Nephron (organoid): ENCODE measurements around the gene RANBP10.
A peak's percentile ranks its signal among the peaks of the same experiment; 100 is the strongest.

Experiments used
- H3K27ac Mint-ChIP-seq, 3 experiments: 2 replicates each; pipeline ENCODE4 v1.8.0; 2020; ENCODE audit warnings: mixed read lengths in 3 of 3, mild to moderate bottlenecking in 2 of 3, moderate library complexity in 1 of 3
- H3K27me3 Mint-ChIP-seq: 2 replicates; pipeline ENCODE4 v1.8.0; 2021; ENCODE audit warnings: low read depth, mild to moderate bottlenecking, moderate library complexity, mixed read lengths
- H3K36me3 Mint-ChIP-seq: 2 replicates; pipeline ENCODE4 v1.8.0; 2020; ENCODE audit warnings: low read depth, mixed read lengths
- H3K4me1 Mint-ChIP-seq: 2 replicates; pipeline ENCODE4 v1.8.0; 2020; ENCODE audit warnings: mixed read lengths
- H3K4me3 Mint-ChIP-seq, 3 experiments: 2 replicates each; pipeline ENCODE4 v1.8.0; 2020; ENCODE audit warnings: mild to moderate bottlenecking in 3 of 3, mixed read lengths in 3 of 3, moderate library complexity in 2 of 3
- H3K9me3 Mint-ChIP-seq: 2 replicates; pipeline ENCODE4 v1.8.0; 2020; ENCODE audit warnings: mixed read lengths
- CTCF ChIP-seq, 3 experiments: fragments of 200-600 bp; sonication (generic); IDR thresholded peaks; one replicate each; pipeline ENCODE4 v1.5.0; 2021; ENCODE audit warnings: antibody characterized with exemption in 3 of 3; ENCODE audit not compliant: unreplicated experiment in 3 of 3

The RANBP10 gene

GRCh38 chr16:67833415-67834241 lies 27.3 kb upstream of the RANBP10 start:
- H3K36me3 Mint-ChIP-seq: peaks cover 17% of the 10 kb centered on the region
- TF ChIP-seq CTCF (IDR thresholded peaks at IDR 0.05; ENCODE audit: unreplicated experiment in 3 of 3): no peak
- peaks cover 13% of the 10 kb centered on the region for H3K4me1 Mint-ChIP-seq

GRCh38 chr16:67833030-67833414 lies 26.7 kb upstream of the RANBP10 start:
- peaks cover 13% of the 10 kb centered on the region for H3K4me1 Mint-ChIP-seq
- peak overlapping the region; percentile 90 to 98 (median 94) for H3K4me3 Mint-ChIP-seq
- H3K27me3 Mint-ChIP-seq: no peaks in the 10 kb centered on the region

More at GRCh38 chr16:67833415-67834241, 27.3 kb upstream of the RANBP10 start:
- Mint-ChIP-seq H3K27me3 (no peaks in the 10 kb centered on the region), H3K27ac (peak overlapping the region; percentile 41 to 85 (median 70)), H3K9me3 (no peaks in the 10 kb centered on the region), H3K4me3 (peak overlapping the region; percentile 90 to 98 (median 94))

GRCh38 chr16:67828651-67829050 lies 22.3 kb upstream of the RANBP10 start:
- Mint-ChIP-seq H3K36me3 (peaks cover 29% of the 10 kb centered on the region), H3K4me1 (peaks cover 8% of the 10 kb centered on the region), H3K4me3 (no peak overlapping the region), H3K27me3 (no peaks in the 10 kb centered on the region), H3K9me3 (no peaks in the 10 kb centered on the region), H3K27ac (no peak overlapping the region)
- no peak for TF ChIP-seq CTCF (IDR thresholded peaks at IDR 0.05; ENCODE audit: unreplicated experiment in 3 of 3)

More at GRCh38 chr16:67833030-67833414, 26.7 kb upstream of the RANBP10 start:
- no peak for TF ChIP-seq CTCF (IDR thresholded peaks at IDR 0.05; ENCODE audit: unreplicated experiment in 3 of 3)
- Mint-ChIP-seq H3K9me3 (no peaks in the 10 kb centered on the region), H3K27ac (peak overlapping the region in 1 of 3 experiments; percentile 43), H3K36me3 (peaks cover 17% of the 10 kb centered on the region)

GRCh38 chr16:67825906-67826305 lies 19.5 kb upstream of the RANBP10 start:
- H3K4me1 Mint-ChIP-seq: no peaks in the 10 kb centered on the region
- no peaks in the 10 kb centered on the region for H3K27me3 Mint-ChIP-seq
- no peaks in the 10 kb centered on the region for H3K9me3 Mint-ChIP-seq
- no peak overlapping the region for H3K4me3 Mint-ChIP-seq
- no peak for TF ChIP-seq CTCF (IDR thresholded peaks at IDR 0.05; ENCODE audit: unreplicated experiment in 3 of 3)
- H3K36me3 Mint-ChIP-seq: peaks cover 24% of the 10 kb centered on the region
- H3K27ac Mint-ChIP-seq: no peak overlapping the region

GRCh38 chr16:67825119-67825518 lies 18.8 kb upstream of the RANBP10 start:
- H3K27me3 Mint-ChIP-seq: no peaks in the 10 kb centered on the region

More at GRCh38 chr16:67825119-67825518, 18.8 kb upstream of the RANBP10 start:
- TF ChIP-seq CTCF (IDR thresholded peaks at IDR 0.05; ENCODE audit: unreplicated experiment in 3 of 3): no peak
- Mint-ChIP-seq H3K9me3 (no peaks in the 10 kb centered on the region), H3K4me1 (no peaks in the 10 kb centered on the region), H3K36me3 (peaks cover 20% of the 10 kb centered on the region), H3K4me3 (no peak overlapping the region), H3K27ac (no peak overlapping the region)
